ENCODE data around the gene MN1. TPM values are rescaled to one million over a fixed set of nuclear protein-coding genes. Genes with fewer than 3 reads are reported as not detected.

The MN1 gene
- total RNA-seq, 1 donor from 2014 or later, result 7.4 TPM

GRCh38 chr22:27825174-27825573, 23.6 kb upstream of the MN1 start:
- DNase-seq, result no peak

- no peak for DNase-seq
Observed at GRCh38 chr22:27823221-27823620, 21.7 kb upstream of the MN1 start.

DNA sequence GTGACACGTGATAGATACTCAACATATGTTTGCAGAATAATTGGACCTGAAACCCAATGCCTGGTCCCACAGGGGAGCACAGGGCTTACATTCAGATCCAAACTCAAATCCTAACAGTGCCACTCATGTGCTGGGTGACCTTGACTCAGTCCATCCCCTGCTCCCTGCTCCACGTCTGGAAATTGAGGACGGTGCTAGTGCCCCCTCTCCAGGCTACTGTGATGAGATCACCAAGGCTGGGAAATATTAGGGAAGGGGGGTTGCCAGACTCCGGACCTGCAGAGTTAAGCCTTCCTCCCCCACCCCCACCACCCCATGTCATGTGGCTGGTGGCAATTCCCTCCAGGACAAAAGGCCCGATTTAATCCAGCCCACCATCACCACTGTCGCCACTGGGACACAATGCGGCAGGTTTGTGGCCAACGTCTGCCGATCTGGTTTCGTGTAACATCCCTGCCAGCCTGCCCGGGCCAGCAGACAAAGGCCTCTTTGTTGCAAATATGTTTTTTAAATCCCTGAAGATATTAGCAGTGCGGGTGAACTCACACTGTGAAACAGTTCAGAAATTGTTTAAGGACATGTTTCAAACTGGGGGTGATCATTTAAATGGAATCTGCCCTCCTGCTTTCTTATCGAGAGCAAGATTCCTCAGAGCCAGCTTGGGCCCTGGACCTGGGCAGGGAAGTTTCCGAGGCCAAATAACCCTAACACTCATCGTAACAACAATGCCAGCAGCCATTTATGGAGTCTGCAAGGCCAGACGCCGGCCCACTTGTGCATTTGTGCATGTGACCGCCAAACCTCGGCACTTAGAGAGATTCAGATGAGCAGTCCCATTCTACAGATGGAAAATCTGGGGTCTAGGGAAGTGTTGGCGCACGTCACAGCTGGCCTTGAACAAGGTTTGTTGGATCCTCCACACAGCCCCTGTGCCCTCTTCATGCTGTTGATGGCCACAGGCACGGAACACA, 19.6 kb upstream of the MN1 start:
- DNase-seq, result no peak

- DNase-seq, result no peak
Observed at GRCh38 chr22:27816552-27816951, 15.0 kb upstream of the MN1 start.

GRCh38 chr22:27815826-27816530, 14.4 kb upstream of the MN1 start:
- DNase-seq, result no peak

- DNase-seq, result no peak
Observed at GRCh38 chr22:27814993-27815392, 13.4 kb upstream of the MN1 start.

GRCh38 chr22:27811778-27812177, 10.2 kb upstream of the MN1 start:
- DNase-seq, result no peak

GRCh38 chr22:27810609-27811151, 9.1 kb upstream of the MN1 start:
- DNase-seq, result peak; percentile 27

DNA sequence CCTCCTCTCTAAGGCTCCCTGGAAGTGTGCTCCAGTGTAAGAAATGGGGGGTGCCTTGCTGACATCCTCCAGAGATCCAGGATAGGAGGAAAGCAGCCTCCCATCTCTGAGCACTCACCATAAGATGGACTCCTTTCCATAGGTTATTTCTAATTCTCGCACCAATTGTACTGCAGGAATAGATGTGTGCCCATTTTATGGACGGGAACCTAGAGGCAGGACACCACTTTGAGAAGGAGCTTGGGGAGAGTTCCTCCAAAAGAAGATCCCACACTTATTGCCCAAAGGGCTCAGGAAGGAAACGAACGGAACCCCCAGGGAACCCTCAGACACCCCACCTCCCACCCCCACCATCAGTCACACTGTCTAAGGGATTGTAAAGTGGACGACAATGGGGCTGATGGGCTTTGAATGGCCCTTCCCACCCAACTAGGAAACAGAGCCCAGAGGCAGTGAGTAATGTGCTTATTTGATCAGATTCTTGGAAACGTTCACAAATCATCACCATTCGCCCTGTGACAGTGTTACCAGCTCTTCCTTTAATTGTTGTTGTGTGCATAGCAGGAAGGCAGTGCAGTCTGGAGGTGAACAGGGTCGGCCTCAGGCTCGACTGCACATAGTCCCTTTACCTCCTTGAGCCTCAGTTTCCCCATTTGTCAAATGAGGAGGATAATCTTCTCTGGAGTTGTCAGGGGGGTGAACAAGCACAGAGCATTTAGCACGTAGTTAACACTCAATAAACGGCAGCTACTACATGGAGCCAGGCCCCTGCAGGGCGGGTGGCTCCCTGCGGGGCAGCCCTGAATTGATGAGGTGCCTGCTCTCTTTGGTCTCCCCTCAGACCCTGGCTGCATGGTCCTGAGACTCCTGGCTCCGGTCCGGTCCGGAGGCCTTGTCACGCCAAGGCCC, 8.4 kb upstream of the MN1 start:
- DNase-seq, result peak; percentile 27

GRCh38 chr22:27809226-27809603, 7.7 kb upstream of the MN1 start:
- no peak for DNase-seq

DNA sequence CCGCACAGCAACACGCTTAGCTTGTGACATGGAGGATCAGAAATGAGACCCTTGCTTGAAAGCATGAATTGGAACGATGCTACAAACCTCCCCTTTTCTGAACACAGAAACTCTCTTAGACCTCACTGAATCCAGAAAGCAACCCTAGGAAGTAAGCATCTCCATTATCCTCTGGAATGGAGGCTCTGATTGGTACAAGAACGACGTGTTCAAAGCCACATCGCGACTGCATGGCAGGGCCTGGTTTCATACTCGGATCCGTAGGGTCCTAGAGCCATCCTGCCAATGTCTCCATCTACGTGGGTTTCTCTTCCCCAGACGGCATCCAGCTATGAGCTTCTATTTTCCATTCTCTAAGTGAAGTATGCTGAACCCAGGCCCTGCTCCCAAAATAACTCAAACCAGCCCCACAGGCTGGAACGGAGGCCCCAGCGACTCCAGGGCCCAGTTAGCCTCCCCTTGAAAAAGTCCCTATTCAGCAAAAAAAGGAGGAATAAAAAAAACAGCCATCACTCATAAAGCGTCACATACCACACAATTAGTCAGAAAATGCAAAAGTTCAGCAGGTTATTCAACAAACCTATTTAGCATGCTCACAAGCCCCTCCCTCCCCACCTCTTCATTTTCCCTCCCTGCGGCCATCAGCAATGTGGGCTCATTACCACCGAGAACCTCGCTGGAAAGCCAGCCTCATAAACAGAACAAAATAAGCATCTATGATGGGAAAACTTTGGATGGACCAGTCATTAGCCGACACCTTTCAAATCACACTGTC, 7.1 kb upstream of the MN1 start:
- no peak for DNase-seq

- DNase-seq, result no peak
Observed at GRCh38 chr22:27805841-27806240, 4.3 kb upstream of the MN1 start.

GRCh38 chr22:27804470-27805297, 3.1 kb upstream of the MN1 start:
- peak; percentile 14 for DNase-seq

DNA sequence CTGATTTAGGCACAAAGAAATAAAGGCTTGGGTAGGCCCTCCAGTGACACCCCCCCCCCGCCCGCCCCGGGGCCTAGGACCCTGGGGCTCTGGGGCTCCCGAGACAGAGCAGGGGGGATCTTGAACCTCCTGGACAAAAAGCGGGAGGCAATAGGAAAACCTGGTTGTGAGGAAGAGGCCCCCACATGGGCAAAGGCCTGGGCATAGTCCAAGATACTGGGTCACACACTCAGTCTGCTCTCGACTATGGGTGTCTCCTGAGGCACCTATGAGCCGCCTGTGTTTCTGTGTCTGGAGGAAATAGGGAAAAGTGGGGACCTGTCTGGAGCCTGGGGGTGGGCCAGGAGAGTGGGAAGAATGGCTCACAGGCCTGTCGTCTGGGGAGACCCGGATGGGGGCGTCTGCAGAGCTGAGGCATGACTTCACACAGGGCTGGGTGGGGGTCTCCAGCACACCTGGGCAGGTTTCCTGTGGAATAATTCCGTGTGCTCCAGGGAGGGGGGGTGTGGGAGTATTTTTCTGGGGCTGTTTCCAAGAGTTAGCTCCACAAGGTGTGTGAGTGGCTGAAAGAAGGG, 2.4 kb upstream of the MN1 start:
- no peak for DNase-seq

- no peak for DNase-seq
Observed at GRCh38 chr22:27802346-27803073, 954 bp upstream of the MN1 start.

- no peak for DNase-seq
Observed at GRCh38 chr22:27801202-27801615, 347 bp downstream of the MN1 start.

DNA sequence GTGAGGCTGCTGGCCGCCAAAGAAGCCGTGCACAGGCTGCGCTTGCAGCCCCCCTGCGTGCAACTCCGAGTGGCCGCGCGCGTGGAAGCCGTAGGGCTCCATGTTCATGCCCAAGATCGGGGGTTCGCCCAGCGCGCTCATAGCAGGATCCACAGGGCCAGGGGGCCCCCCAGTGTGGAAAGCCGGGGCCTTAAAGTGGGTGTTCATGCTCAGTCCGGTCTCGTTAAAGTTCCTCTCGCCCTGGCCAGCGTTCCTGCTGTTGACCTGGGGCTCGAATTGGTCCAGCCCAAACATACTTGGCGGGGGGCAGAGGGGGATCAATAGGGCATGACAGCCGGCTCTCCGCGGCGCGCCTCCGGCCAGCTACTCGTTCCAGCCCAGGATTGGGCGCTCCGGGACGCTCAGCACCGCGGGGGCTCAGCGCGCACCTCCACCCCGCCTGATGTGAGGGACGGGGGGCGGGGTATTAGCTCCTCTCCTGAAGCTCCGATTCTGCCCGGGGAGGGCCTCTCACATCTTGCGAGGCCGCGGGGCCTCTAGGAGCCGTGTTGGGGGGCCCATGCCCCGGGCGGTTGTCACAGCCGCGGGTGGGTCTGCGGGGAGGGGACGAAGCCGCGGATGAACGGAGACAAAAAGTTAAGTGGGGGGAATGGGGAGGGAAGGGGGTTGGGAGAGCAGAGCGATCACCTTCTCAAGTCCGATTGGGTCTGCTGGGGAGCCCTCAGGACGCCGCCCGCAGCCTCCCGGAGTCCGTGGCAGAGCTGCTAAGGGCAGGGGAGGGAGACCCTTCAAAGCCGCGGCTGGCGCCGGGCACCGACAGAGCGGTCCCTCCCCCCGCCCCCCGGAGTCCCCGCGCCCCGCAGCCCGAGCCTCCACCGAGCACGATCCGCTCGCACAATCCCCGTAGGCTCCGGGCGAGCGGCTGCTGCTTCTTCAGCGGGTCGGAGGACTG, 1.0 kb downstream of the MN1 start:
- DNase-seq, result no peak

DNA sequence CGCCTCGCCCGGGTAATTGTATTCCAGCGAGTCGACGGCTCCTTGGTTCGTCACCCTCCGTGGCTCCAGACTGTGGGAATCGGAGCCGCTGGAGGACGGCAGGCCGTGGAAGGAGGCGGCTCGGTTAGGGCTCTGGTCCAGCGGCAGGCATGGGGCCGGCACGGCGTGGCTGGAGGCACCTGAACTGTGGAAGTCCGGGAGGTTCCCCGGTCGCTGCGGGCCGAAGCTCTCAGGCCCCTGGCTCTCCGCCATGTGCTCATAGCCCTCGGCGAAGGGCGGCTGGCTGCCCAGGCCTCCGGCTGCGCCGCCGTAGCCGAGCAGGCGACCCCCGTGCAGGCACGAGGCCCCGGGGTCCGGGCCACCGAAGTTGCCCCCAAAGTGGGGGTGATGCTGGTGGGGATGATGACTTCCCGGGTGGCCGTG, 1.7 kb downstream of the MN1 start:
- no peak for DNase-seq

Data from skin of body (tissue), 2 donors.